Subcutaneous adipose tissue (tissue), 4 donors: Measurements from ENCODE around the gene PHYKPL. TPM values are rescaled to one million over a fixed set of nuclear protein-coding genes. Genes with fewer than 3 reads are reported as not detected.

Source experiments
- total RNA-seq, 4 donors: library from RNA; depleted of rRNA; stranded (reverse); fragments of >200 nt; gene quantifications; one replicate each; pipeline ENCODE4 v1.1.0, GENCODE V29; 2016
- TF ChIP-seq, protein P1 (sequence below): fragments of 450-650 bp; IDR thresholded peaks from one replicate; pipeline ENCODE4 v1.5.1; 2016; ENCODE audit warnings: low read depth, mild to moderate bottlenecking, control low read depth, antibody characterized with exemption, moderate library complexity

PHYKPL gene
- total RNA-seq, 4 donors from 2014 or later: 47.8 to 102 (median 73.3) TPM

DNA sequence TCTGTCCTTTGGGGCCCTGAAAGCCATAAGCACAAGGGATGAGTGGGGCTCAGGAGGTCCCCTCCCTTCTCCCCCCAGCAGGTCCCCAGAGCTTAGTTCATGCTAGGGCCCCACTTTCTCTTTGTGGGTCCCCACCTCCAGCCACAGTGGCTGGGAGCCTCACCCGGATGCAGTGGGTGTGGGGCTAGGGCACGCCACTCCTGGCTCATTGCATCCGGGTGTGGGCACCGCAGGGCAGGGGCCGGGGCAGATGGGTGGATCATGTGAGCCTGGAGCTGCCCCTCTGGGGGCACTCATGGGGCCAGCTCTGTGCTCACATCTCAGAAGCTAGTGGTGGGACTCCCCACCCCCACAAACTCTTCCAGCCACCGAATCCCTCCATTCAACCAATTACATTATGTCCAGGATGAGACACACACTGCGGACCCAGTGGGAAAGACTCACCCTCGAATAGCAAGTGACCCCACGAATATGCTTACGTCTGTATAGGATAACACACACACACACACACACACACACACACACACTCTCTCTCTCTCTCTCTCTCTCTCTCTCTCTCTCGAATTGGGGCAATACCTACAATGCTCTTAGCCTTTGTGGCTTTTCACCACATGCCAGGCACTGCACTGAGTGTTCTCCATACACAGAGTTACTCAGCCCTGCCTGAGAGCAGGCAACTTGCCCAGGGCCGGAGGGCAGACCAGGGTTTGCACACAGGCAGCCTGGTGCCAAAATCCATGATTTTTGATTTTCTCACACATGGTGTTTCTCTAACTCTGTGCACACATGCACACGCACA lies 16.8 kb upstream of the PHYKPL start:
- TF ChIP-seq, protein P1, sequence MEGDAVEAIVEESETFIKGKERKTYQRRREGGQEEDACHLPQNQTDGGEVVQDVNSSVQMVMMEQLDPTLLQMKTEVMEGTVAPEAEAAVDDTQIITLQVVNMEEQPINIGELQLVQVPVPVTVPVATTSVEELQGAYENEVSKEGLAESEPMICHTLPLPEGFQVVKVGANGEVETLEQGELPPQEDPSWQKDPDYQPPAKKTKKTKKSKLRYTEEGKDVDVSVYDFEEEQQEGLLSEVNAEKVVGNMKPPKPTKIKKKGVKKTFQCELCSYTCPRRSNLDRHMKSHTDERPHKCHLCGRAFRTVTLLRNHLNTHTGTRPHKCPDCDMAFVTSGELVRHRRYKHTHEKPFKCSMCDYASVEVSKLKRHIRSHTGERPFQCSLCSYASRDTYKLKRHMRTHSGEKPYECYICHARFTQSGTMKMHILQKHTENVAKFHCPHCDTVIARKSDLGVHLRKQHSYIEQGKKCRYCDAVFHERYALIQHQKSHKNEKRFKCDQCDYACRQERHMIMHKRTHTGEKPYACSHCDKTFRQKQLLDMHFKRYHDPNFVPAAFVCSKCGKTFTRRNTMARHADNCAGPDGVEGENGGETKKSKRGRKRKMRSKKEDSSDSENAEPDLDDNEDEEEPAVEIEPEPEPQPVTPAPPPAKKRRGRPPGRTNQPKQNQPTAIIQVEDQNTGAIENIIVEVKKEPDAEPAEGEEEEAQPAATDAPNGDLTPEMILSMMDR: no peak

DNA sequence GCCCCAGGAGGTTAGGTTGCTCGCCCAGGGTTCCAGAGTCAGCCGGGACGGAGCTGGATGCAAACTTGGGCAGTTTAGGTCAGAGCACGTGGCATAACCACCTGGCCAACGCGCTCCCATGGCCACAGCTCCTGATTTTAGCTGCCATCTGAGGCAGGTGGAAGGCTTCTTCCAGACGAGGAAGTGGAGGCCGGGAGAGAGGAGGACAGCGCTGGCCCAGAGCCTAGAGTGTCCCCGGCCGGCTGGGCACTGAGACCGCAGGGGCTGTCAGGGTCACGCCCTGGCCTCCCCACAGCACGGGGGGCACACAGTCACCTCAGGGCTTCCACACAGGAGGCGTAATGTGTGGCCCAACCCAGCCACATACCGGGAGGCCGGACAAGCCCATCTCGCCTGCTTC lies 16.1 kb upstream of the PHYKPL start:
- TF ChIP-seq, protein P1: no peak

DNA sequence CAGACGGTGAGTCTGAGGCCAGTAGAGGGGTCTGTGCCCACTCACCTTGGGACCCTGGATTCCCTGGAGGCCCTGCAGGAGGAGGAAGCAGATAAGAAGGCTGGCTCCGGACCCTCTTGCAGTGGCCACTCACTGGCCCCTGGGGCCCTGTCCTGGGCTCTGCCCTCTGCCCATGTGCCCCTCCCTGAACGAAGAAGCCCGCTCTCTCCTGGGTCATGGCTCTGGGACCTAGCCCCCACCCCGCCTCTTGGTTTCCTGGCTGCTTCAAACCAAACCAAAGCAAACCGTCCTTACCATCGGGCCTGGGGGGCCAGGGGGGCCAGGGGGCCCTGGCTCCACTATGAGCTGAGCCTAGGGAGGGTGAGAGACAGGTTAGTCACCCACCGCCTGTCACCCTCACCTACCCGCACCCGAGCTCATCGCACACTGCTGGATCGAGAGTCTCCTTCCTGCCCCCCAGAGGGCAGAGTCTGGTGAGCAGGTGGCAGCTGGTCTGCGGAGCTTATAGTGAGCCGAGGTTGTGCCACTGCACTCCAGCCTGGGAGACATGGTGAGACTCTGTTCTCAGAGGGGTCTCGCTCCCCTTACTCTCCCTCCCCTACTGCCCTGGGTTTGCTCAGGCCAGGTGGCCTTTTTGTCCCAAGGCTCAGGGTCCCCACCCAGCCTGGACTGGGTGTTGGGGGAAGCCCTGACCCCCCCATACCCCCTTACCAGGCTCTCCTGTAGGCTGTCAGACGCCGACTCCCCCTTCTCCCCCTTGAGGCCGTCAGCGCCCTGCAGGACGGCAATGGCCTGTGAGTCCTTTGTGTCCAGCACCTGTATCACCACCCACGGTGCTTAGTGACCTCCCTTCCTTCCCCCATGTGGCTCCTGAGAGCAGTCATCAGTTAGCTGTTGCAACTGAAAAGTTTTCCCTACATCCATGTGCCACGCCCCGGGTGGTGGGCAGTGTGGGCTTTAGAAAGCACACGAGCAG lies 15.2 kb upstream of the PHYKPL start:
- TF ChIP-seq, protein P1: no peak

DNA sequence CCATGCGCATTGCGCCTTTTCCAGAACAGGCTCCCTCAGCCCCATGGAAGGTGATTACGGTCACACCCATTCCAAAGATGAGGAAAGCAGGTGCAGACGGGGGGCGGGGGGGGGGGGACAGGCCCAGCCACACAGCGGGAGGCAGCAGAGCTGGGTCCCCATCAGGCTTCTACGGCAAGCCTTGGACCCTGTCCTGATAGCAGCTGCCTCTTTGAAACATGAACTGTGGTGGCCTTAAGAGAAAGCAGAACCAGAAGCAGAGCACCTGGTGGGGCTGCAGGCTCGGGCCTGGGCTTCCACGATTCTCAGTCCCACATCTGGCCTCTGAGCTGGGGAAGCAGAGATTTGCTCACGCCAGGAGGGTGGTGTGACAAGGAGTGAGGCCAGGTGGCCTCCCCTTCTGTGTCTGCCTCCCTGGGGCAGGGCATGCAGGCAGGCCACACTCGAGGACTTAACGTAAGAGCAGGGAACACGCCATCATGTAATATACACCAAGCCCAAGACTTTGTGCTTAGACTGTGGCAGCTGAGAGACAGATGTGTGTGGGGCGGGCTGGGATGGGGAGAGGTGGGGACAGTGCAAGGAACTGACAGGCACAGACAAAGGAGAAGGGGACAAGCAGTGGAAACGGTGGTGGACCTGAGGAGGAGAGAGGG lies 14.2 kb upstream of the PHYKPL start:
- TF ChIP-seq, protein P1: no peak

DNA sequence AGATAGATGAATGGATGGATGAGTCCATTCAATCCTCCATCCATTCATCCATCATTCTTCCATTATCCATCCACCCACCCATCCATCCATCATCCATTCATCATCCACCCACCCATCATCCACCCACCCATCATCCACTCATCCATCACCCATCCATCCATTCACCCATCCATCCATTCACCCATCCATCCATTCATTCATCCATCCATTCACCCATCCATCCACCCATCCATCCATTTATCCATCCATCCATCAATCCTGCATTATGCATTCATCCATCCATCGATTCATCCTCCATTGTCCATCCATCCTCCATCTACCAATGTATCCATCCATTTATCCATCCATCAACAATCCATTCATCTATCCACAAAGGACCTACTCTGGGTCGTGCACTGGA lies 12.8 kb upstream of the PHYKPL start:
- TF ChIP-seq, protein P1: no peak

DNA sequence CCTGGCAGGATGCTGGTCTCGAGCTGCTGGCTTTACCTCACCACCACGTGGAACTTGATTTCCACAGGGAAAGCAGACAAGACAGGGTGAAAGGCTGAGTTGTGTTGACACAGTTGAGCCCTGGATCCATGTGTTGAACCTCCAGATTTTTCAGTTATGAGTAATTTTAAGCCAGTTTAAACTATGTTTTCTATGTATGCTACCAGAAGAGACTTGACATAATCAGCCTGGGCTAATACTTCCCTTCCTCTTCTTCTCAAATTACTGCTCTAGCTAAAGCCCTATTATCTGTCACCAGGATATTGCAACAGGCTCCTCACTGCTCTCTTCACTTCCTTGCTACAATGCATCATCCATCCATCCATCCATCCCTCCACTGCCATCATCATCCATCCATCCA lies 12.0 kb upstream of the PHYKPL start:
- TF ChIP-seq, protein P1: no peak
